Lung (tissue), 12 donors: ENCODE results near the gene MAJIN. TPM values are rescaled to one million over a fixed set of nuclear protein-coding genes. Genes with fewer than 3 reads are reported as not detected.

Source experiments
- ATAC-seq: fragments of 200-7000 bp; cut with Tn5 transposase; one replicate; pipeline ENCODE4 v1.9.1; 2020; ENCODE audit warnings: moderate number of reproducible peaks; ENCODE audit not compliant: insufficient read depth, low FRiP score
- DNase-seq, 3 donors: peaks; one replicate each; pipeline ENCODE4 v3.0.0-alpha.2; 2013 to 2017
- H3K27ac ChIP-seq, 2 donors: one replicate each; pipeline ENCODE4 v1.5.1; 2013; ENCODE audit warnings: mild to moderate bottlenecking in 2 of 2, moderate library complexity in 2 of 2, control low read depth in 1 of 2, inconsistent platforms in 1 of 2, low read depth in 1 of 2, low read length in 1 of 2
- H3K27me3 ChIP-seq, 3 donors: one replicate each; pipeline ENCODE4 v1.5.1; 2013; ENCODE audit warnings: low read length in 2 of 3; ENCODE audit not compliant: control insufficient read depth in 3 of 3, insufficient read depth in 3 of 3
- H3K36me3 ChIP-seq, 4 donors: one replicate each; pipeline ENCODE4 v1.5.1; 2013; ENCODE audit warnings: low read length in 4 of 4, mild to moderate bottlenecking in 1 of 4, moderate library complexity in 1 of 4; ENCODE audit not compliant: control insufficient read depth in 4 of 4, insufficient read depth in 4 of 4
- H3K4me1 ChIP-seq, 5 donors: one replicate each; pipeline ENCODE4 v1.5.1; 2013; ENCODE audit warnings: low read length in 5 of 5, mild to moderate bottlenecking in 2 of 5, moderate library complexity in 1 of 5; ENCODE audit not compliant: control insufficient read depth in 5 of 5, insufficient read depth in 5 of 5
- H3K4me3 ChIP-seq: one replicate; pipeline ENCODE4 v1.5.1; 2013; ENCODE audit warnings: mild to moderate bottlenecking, control low read depth, moderate library complexity
- H3K9ac ChIP-seq, 2 donors: one replicate each; pipeline ENCODE4 v1.5.1; 2013; ENCODE audit warnings: low read length in 2 of 2, control low read depth in 1 of 2; ENCODE audit not compliant: insufficient read depth in 1 of 2
- H3K9me3 ChIP-seq, 4 donors: one replicate each; pipeline ENCODE4 v1.5.1; 2013; ENCODE audit warnings: low read length in 3 of 4, mild to moderate bottlenecking in 1 of 4, moderate library complexity in 1 of 4; ENCODE audit not compliant: control insufficient read depth in 4 of 4, insufficient read depth in 3 of 4
- WGBS, 2 donors: extraction: QIAGEN DNeasy Blood & Tissue Kit; methylation state at CpG; one replicate each; pipeline ENCODE4 v1.1.7; 2013; 5-methylcytosine and 5-hydroxymethylcytosine counted together
- polyA plus RNA-seq, 2 donors: library from polyadenylated mRNA; stranded (reverse); fragments of 200-250 nt; gene quantifications; one replicate each; pipeline ENCODE4 v1.2.1, GENCODE V29; 2013
- total RNA-seq, 2 donors: library from RNA; depleted of rRNA in 1 of 2; stranded (reverse); fragments of >200 nt in 1 of 2; gene quantifications; one replicate each; pipeline ENCODE4 v1.2.1, GENCODE V29; 2014 to 2021
- TF ChIP-seq, protein P1 (sequence below): IDR thresholded peaks from 2 replicates; pipeline ENCODE4 v1.5.1; 2012; ENCODE audit warnings: mild to moderate bottlenecking; ENCODE audit errors: control extremely low read depth, extremely low read depth
- donor health status: control.
- donor health status: control.
- donor health status: Bipolar disorder and iron deficiency.
- donor health status: healthy.
- donor health status: DM: yes; HTN: yes; CAD: no.

The MAJIN gene
- total and polyA plus RNA-seq, 4 donors: 0.24 to 0.55 (median 0.39) TPM; not detected in 1

DNA sequence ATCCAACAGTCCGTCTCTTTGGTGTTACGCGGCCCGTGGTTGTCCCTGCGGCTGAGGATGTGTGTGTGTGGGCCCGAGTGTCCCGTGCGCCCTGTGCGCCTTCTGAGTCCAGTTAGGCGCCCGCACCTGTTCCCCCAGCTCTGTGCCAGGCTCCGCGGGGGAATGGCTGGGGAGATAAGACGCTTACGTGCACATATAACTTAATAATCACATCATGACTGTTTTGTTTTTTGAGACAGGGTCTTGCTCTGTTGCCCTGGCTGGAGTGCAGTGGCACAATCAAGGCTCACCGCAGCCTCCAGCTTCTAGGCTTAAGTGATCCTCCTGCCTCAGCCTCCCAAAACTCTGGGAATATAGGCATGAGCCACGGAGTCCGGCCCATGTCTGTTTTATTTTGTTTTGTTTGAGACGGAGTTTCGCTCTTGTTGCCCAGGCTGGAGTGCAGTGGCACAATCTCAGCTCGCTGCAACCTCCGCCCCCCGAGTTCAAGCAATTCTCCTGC, 42.9 kb upstream of the MAJIN start:
- peak overlapping the region; percentile 49 to 82 for H3K9ac ChIP-seq
- H3K4me3 ChIP-seq: peak overlapping the region; percentile 46
- TF ChIP-seq, protein P1, sequence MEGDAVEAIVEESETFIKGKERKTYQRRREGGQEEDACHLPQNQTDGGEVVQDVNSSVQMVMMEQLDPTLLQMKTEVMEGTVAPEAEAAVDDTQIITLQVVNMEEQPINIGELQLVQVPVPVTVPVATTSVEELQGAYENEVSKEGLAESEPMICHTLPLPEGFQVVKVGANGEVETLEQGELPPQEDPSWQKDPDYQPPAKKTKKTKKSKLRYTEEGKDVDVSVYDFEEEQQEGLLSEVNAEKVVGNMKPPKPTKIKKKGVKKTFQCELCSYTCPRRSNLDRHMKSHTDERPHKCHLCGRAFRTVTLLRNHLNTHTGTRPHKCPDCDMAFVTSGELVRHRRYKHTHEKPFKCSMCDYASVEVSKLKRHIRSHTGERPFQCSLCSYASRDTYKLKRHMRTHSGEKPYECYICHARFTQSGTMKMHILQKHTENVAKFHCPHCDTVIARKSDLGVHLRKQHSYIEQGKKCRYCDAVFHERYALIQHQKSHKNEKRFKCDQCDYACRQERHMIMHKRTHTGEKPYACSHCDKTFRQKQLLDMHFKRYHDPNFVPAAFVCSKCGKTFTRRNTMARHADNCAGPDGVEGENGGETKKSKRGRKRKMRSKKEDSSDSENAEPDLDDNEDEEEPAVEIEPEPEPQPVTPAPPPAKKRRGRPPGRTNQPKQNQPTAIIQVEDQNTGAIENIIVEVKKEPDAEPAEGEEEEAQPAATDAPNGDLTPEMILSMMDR: no peak
- 29 to 32% methylated on average over 23 of the region's 23 CpGs for WGBS, 2 donors
- DNase-seq: no peak
- H3K36me3 ChIP-seq: peaks cover 0 to 12% (median 6%) of the 10 kb centered on the region in 4 donors
- peaks cover 0 to 2% (median 0%) of the 10 kb centered on the region in 4 donors for H3K9me3 ChIP-seq
- H3K27ac ChIP-seq: peak overlapping the region; percentile 96 to 100
- ATAC-seq: no peak
- H3K27me3 ChIP-seq: no peaks in the 10 kb centered on the region
- H3K4me1 ChIP-seq: peaks cover 0 to 17% (median 4%) of the 10 kb centered on the region in 5 donors

DNA sequence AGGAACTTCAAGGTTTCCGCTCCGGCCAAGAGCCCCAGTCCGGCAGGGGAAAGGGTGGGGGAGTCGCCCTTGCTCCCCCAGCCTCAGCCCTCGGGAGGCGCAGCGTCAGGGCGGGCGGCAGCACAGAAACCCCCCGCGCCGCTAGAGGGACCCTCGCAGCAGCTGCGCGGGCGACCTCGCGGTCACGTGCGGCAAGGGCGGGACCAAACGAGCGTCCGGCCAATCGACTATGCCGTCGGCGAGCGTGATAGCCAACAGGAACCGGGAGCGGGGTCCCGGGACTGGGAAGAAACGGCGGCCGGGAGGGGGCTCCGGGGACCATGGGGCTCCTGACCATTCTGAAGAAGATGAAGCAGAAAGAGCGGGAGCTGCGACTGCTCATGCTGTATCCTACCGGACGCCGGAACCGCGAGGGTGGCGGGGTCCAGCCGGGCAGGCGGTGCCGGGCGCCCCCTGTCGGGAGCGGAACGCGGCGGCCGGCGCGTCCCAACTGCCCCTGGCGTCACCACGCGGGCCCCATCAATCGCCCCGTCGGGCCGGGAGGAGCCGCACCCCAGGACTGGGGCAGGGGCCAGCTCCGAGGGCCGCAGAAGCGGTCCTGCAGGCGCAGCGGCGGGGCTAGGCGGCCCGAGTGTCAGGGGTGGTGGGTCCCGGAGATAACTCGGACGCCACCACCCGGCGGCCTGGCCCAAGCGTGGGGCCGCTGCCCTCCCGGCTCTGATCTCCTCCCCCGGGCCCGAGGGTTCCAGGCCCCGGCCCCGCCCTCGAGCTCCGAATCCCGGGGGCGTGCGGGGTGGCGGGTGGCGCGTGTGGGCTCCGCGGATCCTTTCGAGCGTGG, 42.2 kb upstream of the MAJIN start, which contains the start of gene ARL2:
Gene ARL2 (plus strand): TSS at position 273 of the 838 bp plus-strand sequence. CDS start 48 bp downstream, at position 321.
- Histone ChIP-seq H3K4me1 (peaks cover 0 to 17% (median 4%) of the 10 kb centered on the region in 5 donors), H3K9me3 (peaks cover 0 to 2% (median 0%) of the 10 kb centered on the region in 4 donors), H3K9ac (peak within 1 kb of the TSS; percentile 82 to 89), H3K27ac (peak within 1 kb of the TSS; percentile 96 to 100), H3K36me3 (peaks cover 0 to 12% (median 5%) of the 10 kb centered on the region in 4 donors), H3K27me3 (no peaks in the 10 kb centered on the region), H3K4me3 (peak within 1 kb of the TSS; percentile 46)
- ATAC-seq (peak; percentile 88), DNase-seq (peak; percentile 96 to 98 (median 97))
- 0 to 1% methylated on average over 71 to 96 of the region's 96 CpGs for WGBS, 2 donors
- TF ChIP-seq, protein P1: peak; percentile 55

DNA sequence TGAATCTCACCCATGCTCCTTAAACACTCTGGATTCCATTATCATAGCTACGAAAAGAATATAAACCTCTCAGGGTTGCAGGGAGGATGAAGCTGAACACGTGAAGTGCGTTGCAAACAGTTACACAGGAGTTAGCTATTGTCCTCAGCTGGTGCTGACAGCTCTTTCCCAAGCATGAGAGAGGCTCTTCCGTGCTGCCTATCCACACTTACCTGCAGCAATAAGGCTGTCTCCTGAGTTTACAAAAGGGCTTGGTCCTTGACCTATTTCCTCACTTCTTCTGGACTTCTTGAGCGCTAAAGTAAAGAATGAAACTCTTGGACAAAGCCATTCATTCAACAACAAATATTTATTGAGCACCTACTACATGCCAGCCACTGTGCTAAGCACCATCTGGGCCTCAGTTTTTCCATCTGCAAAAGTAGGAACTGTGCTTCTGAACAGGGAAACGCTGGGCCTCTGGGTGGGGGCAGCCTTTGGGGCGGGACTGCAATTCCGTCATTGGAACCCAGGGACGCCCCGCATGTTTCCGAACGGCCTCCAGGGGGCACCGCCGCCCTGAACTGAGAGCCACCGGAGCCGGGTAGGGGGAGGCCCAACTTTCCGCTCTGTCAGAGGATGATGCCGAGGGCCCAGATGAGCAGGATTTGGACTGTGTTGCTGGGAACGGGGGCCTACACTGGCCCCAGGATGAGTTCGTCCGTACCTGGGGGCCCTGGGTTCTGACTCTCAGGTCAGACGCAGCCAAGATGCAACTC, 41.4 kb upstream of the MAJIN start:
- 9 to 12% methylated on average over 22 of the region's 22 CpGs for WGBS, 2 donors
- ATAC-seq (peak; percentile 91), DNase-seq (peak; percentile 93 to 95 (median 95))
- Histone ChIP-seq H3K36me3 (peaks cover 0 to 6% (median 1%) of the 10 kb centered on the region in 4 donors), H3K27me3 (no peaks in the 10 kb centered on the region), H3K4me1 (peaks cover 0 to 17% (median 4%) of the 10 kb centered on the region in 5 donors), H3K9me3 (peaks cover 0 to 2% (median 0%) of the 10 kb centered on the region in 4 donors), H3K9ac (peak overlapping the region; percentile 82 to 89), H3K27ac (peak overlapping the region; percentile 96 to 100), H3K4me3 (peak overlapping the region; percentile 46)
- TF ChIP-seq, protein P1: peak; percentile 67
